ENCODE results near the gene SLC2A1. TPM values are rescaled to one million over a fixed set of nuclear protein-coding genes. Genes with fewer than 3 reads are reported as not detected.

Gene SLC2A1
- total and polyA plus RNA-seq, 9 of the 15 experiments (the other 6 are each of a cell fraction or from before 2014, with no cell fraction given), result 12.6 to 153 (median 48.0) TPM

- TF ChIP-seq MGA (IDR thresholded peaks at IDR 0.05) (peak; percentile 89), DACH1 (IDR thresholded peaks at IDR 0.05; ENCODE audit: partially characterized antibody) (peak; percentile 47), FOXP1 (CRISPR knock-in tag; IDR thresholded peaks at IDR 0.05) (no peak), XRCC4 (IDR thresholded peaks at IDR 0.05; ENCODE audit: extremely low read depth, insufficient read depth, insufficient read length) (no peak), ETS1 (conservative IDR thresholded peaks at IDR 0.05; ENCODE audit: control insufficient read depth, low read depth, low read length) (no peak), RNF219 (CRISPR knock-in tag; IDR thresholded peaks at IDR 0.05) (no peak), ZNF655 (CRISPR knock-in tag; IDR thresholded peaks at IDR 0.05) (no peak), NFIC (IDR thresholded peaks at IDR 0.05) (peak; percentile 34; the same call in 1 of the 2 replicates)
Observed at GRCh38 chr1:42966688-42967612, 8.3 kb upstream of the SLC2A1 start (continued).
